NCI-H1048 (cell line): Measurements from ENCODE around the gene SF3A1.

Source experiments
- DNase-seq: peaks from one replicate; lab custom pipeline; 2025; lab: John Stamatoyannopoulos, UW

Gene SF3A1

GRCh38 chr22:30325065-30325720 lies 31.5 kb downstream of the SF3A1 start:
- DNase-seq: no peak

GRCh38 chr22:30324014-30324730 lies 32.5 kb downstream of the SF3A1 start:
- DNase-seq: no peak

GRCh38 chr22:30323246-30323645 lies 33.4 kb downstream of the SF3A1 start:
- no peak for DNase-seq

GRCh38 chr22:30321461-30321860 lies 35.2 kb downstream of the SF3A1 start:
- DNase-seq: no peak

- DNase-seq: no peak
These were observed 36.6 kb downstream of the SF3A1 start for GRCh38 chr22:30320021-30320556.

GRCh38 chr22:30318799-30319419 lies 37.8 kb downstream of the SF3A1 start:
- DNase-seq: no peak

GRCh38 chr22:30317778-30318177 lies 38.9 kb downstream of the SF3A1 start:
- DNase-seq: no peak

GRCh38 chr22:30315962-30316576 lies 40.6 kb downstream of the SF3A1 start:
- no peak for DNase-seq

- DNase-seq: no peak
These were observed 41.8 kb downstream of the SF3A1 start for GRCh38 chr22:30314915-30315314.

- no peak for DNase-seq
These were observed 42.9 kb downstream of the SF3A1 start for GRCh38 chr22:30313527-30314363.

- DNase-seq: no peak
These were observed 44.6 kb downstream of the SF3A1 start for GRCh38 chr22:30312053-30312452.

- no peak for DNase-seq
These were observed 45.6 kb downstream of the SF3A1 start for GRCh38 chr22:30310881-30311771.

- no peak for DNase-seq
These were observed 46.5 kb downstream of the SF3A1 start for GRCh38 chr22:30309951-30310741.

GRCh38 chr22:30308518-30309230 lies 48.0 kb downstream of the SF3A1 start:
- DNase-seq: no peak

GRCh38 chr22:30308093-30308492 lies 48.6 kb downstream of the SF3A1 start:
- no peak for DNase-seq

- no peak for DNase-seq
These were observed 49.6 kb downstream of the SF3A1 start for GRCh38 chr22:30307041-30307574.

GRCh38 chr22:30306627-30307011 lies 50.1 kb downstream of the SF3A1 start:
- no peak for DNase-seq

- no peak for DNase-seq
These were observed 50.6 kb downstream of the SF3A1 start for GRCh38 chr22:30305906-30306626.
